HS-5 (cell line): ENCODE measurements around the gene OFD1.

Experiments used
- DNase-seq: peaks from one replicate; pipeline ENCODE4 v3.0.0-alpha.2; 2012; ENCODE audit warnings: low read depth

The OFD1 gene

GRCh38 chrX:13798184-13798583 is 63.6 kb downstream of the OFD1 start:
- DNase-seq, result no peak

- no peak for DNase-seq
These were observed 68.6 kb downstream of the OFD1 start for GRCh38 chrX:13803116-13803515.

- no peak for DNase-seq
These were observed 70.7 kb downstream of the OFD1 start for GRCh38 chrX:13805241-13805640.

- DNase-seq, result no peak
These were observed 73.7 kb downstream of the OFD1 start for GRCh38 chrX:13808293-13808692.

- DNase-seq, result no peak
These were observed 74.3 kb downstream of the OFD1 start for GRCh38 chrX:13808865-13809264.

GRCh38 chrX:13815664-13816063 is 81.1 kb downstream of the OFD1 start:
- DNase-seq, result no peak

- no peak for DNase-seq
These were observed 81.6 kb downstream of the OFD1 start for GRCh38 chrX:13816176-13816575.

GRCh38 chrX:13816643-13817627 is 82.4 kb downstream of the OFD1 start, which contains the start of gene GPM6B:
Gene GPM6B (minus strand): TSS chrX:13817093. CDS start chrX:13816904, 189 bp downstream.
- DNase-seq, result no peak
